Stimulated activated CD4-positive, alpha-beta T cell treated with anti-CD3 and anti-CD28 coated beads, Interleukin-1b, Interleukin-23, amount 100 ng/mL, for 1 hour (primary cell): Measurements from ENCODE around the gene APOBEC3A.
"Not testable (repeated sequence)": the region's sequence is repeated elsewhere in the genome, so short reads cannot be mapped to it uniquely, and the experiment has no call there.

Experiments used
- DNase-seq, 2 donors: peaks; one replicate each; pipeline ENCODE4 v3.0.0-alpha.2; 2020; ENCODE audit warnings: low read depth in 2 of 2

Gene APOBEC3A

DNA sequence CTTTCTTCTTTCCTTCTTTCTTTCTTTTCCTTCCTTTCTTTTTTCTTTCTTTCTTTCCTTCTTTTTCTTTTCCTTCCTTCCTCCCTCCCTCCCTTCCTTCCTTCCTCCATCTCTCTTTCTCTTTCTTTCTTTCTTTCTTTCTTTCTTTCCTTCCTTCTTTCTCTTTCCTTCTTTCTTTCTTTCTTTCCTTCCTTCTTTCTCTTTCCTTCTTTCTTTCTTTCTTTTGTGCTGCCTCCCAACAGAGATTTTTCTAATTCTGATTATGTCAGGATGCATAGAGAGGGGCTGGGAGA, 1.2 kb downstream of the APOBEC3A start:
- not testable (repeated sequence) for DNase-seq

DNA sequence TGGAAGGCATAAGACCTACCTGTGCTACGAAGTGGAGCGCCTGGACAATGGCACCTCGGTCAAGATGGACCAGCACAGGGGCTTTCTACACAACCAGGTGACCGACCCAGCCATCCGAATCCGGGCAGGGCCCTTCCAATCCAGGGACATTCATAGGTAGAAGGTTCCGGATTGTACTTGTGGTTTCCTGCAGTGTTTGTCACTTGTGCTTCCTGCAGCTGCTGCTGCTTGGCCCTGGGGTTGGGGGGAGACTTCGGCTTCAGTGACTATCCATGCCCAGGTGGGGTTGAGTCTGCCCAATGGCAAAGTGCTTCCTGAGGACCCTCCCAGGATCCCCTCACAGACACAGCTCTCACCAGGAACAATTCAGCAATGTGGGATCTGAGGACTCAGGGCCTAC, 2.2 kb downstream of the APOBEC3A start:
- DNase-seq: no peak

DNA sequence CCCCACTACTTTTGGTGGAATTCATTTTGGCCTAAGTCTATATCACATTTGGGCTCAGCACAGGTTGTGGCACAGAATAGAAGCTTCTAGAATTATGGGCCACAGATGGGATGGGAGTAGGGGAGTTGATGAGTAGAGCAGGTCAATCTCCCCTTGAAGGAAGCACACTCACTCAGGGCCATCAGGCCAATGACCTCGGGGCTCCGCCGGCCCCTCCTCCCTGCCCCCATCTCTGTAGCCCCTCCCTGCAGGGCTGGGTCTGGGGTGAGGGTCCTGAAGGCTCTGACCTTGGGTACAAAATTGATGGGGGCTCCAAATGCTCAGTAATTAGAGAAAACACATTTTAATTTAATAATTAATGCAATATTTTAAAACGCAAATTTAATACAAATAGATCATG, 3.3 kb downstream of the APOBEC3A start:
- DNase-seq: not testable (repeated sequence)

DNA sequence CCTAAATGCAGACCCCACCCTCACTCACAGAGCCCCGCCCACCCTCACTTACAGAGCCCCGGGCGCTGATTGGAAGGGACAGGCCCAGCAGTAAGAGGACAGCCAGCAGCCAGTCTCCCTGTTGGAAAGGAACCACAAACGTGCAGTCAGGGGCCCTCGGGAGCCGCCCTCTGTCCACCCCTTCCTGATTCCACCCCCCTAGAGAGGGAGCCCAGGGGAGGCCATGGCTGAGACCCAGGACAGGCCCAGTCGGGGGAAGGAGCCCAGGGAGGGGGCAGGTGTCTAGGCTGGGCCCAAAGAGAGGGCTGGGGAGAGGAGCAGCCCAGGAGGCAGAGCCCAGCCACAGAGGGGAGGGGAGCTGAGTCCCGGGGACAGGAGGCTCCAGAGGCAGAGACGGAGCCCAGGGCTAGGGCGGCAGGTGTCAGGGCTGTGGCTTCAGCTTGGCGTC, 5.9 kb downstream of the APOBEC3A start:
- not testable (repeated sequence) for DNase-seq

DNA sequence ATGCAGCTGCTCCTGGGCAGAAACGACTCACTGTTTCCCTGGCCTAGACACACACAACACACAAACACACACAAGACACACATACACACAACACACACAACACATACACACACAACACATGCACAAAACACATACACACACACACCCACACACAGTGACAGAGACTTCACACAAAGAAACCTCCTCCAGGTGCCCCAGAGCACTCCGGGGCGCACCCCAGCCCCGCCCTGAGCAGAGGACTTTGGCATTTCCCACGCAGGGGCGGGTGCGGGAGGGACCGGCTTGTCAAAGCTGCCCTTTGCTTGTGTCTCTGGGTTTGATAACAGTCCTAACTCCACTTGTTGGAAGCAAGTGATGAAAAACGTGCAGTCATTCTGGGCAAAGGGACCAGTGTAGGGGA, 6.5 kb downstream of the APOBEC3A start:
- no peak for DNase-seq

DNA sequence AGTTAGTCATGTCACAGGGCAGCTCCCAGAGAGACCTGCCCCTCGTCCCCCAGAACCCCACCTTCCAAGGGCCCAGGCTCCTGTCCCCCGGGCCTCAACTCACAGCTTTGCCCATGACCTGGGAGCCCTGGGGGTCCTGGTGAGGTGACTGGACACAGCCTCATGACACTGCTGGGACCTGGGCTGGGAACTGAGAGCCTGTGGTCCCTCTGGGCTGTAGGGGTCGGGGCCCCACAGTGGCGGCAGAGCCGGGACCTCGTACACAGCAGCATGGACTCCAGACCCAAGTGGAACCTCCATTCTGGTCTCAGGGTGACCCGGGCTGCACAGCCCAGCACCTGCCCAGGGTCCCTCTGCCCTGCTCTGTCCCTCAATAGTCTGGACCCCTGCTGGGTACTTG, 6.9 kb downstream of the APOBEC3A start:
- no peak for DNase-seq

GRCh38 chr22:38964989-38965388, 7.6 kb downstream of the APOBEC3A start:
- DNase-seq: no peak

- no peak for DNase-seq
Measured at GRCh38 chr22:38965614-38966379, 8.4 kb downstream of the APOBEC3A start.

GRCh38 chr22:38966380-38966702, 8.9 kb downstream of the APOBEC3A start:
- no peak for DNase-seq

DNA sequence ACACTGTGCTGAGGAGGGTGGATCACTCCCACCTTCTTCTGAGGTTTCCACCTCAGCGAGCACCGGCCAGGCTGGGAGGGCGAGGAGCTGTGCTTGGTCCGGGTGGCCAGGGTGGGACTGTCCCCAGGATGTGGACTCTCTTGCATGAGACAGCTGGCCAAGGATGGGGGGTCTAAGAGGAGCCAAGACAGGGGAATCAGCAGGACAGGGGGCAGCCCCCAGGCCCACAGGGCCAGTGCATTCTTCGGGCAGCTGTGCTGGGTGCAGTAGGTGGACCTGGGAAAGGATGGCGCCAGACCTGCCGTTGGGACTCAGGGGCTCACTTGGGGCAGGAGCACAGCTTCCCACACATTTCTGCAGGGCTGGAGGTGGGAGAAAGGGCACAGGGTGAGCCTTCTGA, 9.5 kb downstream of the APOBEC3A start:
- no peak for DNase-seq

- DNase-seq: no peak
Measured at GRCh38 chr22:38967451-38968450, 10.3 kb downstream of the APOBEC3A start.

DNA sequence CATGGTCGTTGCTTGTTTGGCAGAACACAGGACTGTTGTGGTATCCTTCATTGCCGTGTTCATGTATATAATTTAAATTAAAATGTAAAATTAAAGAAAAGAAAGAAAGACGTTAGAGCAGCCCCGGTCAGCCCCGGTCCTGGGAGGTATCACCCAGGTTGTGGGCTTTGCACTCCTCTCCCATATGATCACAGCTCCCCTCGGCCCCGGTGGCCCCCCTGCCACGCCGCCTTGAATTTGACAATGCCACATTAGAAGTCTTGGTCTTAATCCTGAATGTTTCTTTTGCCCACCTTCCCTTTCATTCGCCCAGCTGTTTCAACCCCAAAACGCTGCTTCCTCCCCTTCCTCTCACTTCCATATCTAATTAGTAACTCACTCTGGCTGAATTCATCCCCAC, 11.4 kb downstream of the APOBEC3A start:
- no peak for DNase-seq

DNA sequence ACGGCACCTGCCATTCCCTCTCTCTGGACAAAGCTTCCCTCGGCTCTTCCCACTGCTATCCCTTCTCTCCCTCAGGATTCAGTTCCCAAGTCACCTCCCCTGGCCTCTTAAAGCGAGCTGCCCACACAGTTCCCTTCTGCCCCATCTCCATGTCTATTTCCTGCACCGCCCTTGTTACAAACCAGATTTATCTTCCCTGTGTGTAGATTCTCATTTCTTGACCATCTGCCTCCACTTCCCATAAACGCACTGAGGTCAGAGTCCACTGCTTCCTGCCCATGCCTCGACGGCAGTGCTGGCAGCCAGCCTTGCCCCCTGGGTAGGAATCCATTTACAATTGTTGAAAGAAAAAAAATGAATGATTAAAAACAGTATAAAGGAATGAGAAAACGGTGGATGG, 13.1 kb downstream of the APOBEC3A start:
- DNase-seq: no peak

GRCh38 chr22:38971202-38971601, 13.8 kb downstream of the APOBEC3A start:
- DNase-seq: no peak

- no peak for DNase-seq
Measured at GRCh38 chr22:38971791-38972190, 14.4 kb downstream of the APOBEC3A start.

DNA sequence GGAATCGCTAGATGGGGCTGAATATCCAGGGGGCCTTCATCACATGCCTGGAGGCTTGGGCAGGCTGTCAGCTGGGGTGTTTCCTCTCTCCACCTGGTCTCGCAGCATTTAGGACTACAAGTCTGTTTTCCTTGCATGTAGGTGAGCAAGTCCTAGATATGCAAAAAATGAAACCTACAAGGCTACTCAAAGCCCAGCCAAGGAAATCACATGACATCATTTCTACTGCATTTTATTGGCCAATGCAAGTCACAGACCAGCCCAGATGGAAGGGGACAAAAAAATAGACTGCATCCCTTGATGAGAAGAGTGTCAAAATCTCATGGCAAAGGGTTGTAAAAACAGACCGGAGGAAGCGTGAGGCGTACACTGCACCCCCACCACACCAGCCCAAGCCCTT, 15.1 kb downstream of the APOBEC3A start:
- DNase-seq: no peak

DNA sequence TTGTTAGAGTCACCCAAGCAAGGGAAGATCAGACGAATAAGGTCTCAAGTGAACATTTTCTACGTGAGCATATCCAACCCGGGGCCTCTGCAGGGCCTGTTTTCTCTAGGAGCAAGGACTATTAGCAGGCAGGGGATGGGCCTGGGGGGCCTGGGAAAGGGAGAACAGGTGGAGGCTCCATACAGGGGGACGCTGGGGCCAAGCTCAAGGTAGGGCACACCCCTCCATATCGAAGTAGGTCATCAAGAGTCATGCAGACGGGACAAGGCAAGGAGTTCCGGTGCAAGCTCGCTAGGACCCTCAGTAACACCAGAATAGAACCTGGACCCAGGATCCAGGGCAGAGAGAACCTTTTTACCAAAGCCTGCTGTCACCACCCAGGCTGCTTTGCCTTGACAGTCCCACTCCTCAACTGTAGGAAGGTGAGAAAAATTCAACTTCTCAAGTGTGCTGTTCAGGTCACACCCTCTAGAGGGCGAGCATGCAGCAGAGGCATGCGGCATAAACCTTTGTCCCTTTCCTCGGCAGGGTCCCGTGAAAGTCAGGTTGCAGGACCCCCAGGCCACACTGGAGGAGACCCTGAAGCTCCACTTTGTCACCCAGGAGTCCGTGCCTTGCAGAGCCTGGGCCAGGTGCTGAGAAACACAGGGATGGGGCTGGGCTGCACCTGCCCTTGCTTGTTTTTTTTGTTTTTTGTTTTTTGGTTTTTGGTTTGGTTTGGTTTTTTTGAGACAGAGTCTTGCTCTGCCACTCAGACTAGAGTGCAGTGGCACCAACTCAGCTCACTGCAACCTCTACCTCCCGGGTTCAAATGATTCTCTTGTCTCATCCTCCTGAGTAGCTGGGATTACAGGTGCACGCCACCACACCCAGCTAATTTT, 16.1 kb downstream of the APOBEC3A start:
- DNase-seq: peak in 1 of 2 donors; percentile 45

DNA sequence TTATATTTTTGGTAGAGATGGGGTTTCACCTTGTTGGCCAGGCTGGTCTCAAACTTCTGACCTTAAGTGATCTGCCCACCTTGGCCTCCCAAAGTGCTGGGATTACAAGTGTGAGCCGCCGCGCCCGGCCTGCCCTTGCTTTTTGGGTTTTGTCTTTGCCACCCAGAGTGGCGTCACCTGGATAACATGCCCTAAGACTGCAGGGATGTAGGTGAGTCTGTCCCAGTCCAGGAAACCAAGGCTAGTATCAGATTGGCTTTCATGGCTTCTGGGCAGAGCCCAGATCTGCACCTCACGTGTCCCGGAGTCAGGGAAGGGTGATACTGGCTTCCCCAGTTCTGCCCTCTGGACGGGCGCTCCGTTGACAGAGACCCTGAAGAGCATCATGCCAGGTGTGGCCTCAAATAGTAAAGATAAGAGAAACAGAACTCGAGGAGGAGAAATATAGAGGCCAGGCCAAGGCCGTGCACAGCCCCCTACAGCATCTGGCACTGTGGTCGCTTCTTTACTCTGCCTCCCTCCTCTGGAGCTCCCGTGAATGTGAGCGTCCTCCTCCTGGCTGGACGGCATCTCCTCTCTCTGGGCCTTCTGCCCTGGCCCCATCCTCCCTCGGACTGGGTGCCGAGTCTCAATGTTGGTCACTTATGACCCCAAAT, 16.9 kb downstream of the APOBEC3A start:
- no peak for DNase-seq

GRCh38 chr22:38974826-38975175, 17.4 kb downstream of the APOBEC3A start:
- DNase-seq: no peak

DNA sequence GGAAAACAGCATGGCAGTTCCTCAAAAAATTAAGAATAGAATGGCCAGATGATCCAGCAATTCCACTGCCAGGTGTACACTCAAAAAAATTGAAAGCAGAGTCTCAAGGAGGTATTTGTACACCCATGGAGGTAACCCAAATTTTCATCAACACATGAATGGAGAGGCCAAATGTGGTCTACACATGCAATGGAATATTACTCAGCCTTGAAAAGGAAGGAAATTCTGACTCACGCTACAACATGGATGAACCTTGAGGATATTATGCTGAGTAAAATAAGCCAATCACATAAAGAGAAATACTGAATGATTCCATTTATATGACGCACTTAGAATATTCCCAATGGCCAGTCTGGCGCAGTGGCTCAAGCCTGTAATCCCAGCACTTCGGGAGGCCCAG, 19.9 kb downstream of the APOBEC3A start:
- DNase-seq: not testable (repeated sequence)

DNA sequence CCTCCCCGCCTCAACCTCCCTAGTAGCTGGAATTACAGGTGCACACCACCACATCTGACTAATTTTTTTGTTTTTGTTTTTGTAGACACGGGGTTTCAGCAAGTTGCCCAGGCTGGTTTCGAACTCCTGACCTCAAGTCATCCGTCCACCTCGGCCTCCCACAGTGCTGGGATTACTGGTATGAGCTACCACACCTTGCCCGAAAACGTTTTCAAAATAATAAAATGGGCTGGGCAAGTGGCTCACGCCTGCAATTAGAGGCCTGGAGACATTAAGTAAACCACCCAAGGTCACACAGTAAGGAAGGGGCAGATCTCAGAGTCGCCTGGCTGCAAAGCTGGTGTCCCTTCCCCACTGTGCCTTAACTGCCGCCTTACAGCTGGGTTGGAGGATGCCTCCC, 23.2 kb downstream of the APOBEC3A start:
- not testable (repeated sequence) for DNase-seq
